GM23248 (cell line): ENCODE data around the gene SYTL4. TPM values are rescaled to one million over a fixed set of nuclear protein-coding genes. Genes with fewer than 3 reads are reported as not detected.

Source experiments
- DNase-seq: peaks from one replicate; pipeline ENCODE4 v3.0.0-alpha.2; 2015
- H2AFZ ChIP-seq: fragments of 200-600 bp; sonication (generic); 2 replicates; pipeline ENCODE4 v1.6.1; 2016; ENCODE audit warnings: antibody characterized with exemption
- H3F3A ChIP-seq: fragments of 200-600 bp; sonication (generic); 2 replicates; pipeline ENCODE4 v1.6.1; 2016; ENCODE audit warnings: mild to moderate bottlenecking, antibody characterized with exemption, mixed run types; ENCODE audit not compliant: insufficient read depth
- H3K27ac ChIP-seq: fragments of 200-600 bp; sonication (generic); 2 replicates; pipeline ENCODE4 v1.5.1; 2016; ENCODE audit warnings: mild to moderate bottlenecking
- H3K27me3 ChIP-seq: fragments of 200-600 bp; sonication (generic); replicated peaks from 2 replicates; pipeline ENCODE4 v1.6.1; 2016; ENCODE audit warnings: mild to moderate bottlenecking; ENCODE audit not compliant: insufficient read depth
- H3K36me3 ChIP-seq: fragments of 200-600 bp; sonication (generic); 2 replicates; pipeline ENCODE4 v1.6.1; 2016; ENCODE audit warnings: low read depth, mild to moderate bottlenecking
- H3K4me1 ChIP-seq: fragments of 200-600 bp; sonication (generic); 2 replicates; pipeline ENCODE4 v1.6.1; 2016; ENCODE audit warnings: mild to moderate bottlenecking; ENCODE audit not compliant: insufficient read depth
- H3K4me2 ChIP-seq: fragments of 200-600 bp; sonication (generic); one replicate; pipeline ENCODE4 v1.6.1; 2016; ENCODE audit warnings: mild to moderate bottlenecking; ENCODE audit not compliant: unreplicated experiment
- H3K4me3 ChIP-seq: fragments of 200-600 bp; sonication (generic); 2 replicates; pipeline ENCODE4 v1.5.1; 2016; ENCODE audit warnings: mild to moderate bottlenecking
- H3K79me2 ChIP-seq: fragments of 200-600 bp; sonication (generic); 2 replicates; pipeline ENCODE4 v1.6.1; 2016; ENCODE audit warnings: mild to moderate bottlenecking; ENCODE audit not compliant: insufficient read depth
- H3K9ac ChIP-seq: fragments of 200-600 bp; sonication (generic); 2 replicates; pipeline ENCODE4 v1.6.1; 2016; ENCODE audit warnings: mild to moderate bottlenecking
- H3K9me2 ChIP-seq: fragments of 200-600 bp; sonication (generic); 2 replicates; pipeline ENCODE4 v1.6.1; 2016; ENCODE audit warnings: mixed run types, mild to moderate bottlenecking, moderate library complexity; ENCODE audit not compliant: insufficient read depth
- H3K9me3 ChIP-seq: fragments of 200-600 bp; sonication (generic); one replicate; pipeline ENCODE4 v1.6.1; 2017; ENCODE audit warnings: low read depth
- H4K20me1 ChIP-seq: fragments of 200-600 bp; sonication (generic); 2 replicates; pipeline ENCODE4 v1.6.0; 2016; ENCODE audit not compliant: insufficient read depth
- EZH2 ChIP-seq: fragments of 200-600 bp; sonication (generic); IDR thresholded peaks from 2 replicates; pipeline ENCODE4 v1.6.1; 2018; ENCODE audit warnings: antibody characterized with exemption, mild to moderate bottlenecking; ENCODE audit not compliant: insufficient read depth, poor library complexity, severe bottlenecking
- EZH2phosphoT487 ChIP-seq: fragments of 200-600 bp; sonication (generic); IDR thresholded peaks from 2 replicates; pipeline ENCODE4 v1.6.1; 2018; ENCODE audit warnings: antibody characterized with exemption, moderate library complexity, mild to moderate bottlenecking, low read depth; ENCODE audit not compliant: insufficient read depth
- WGBS, 2 experiments: methylation state at CpG; one replicate each; pipeline ENCODE4 v1.1.6; 2015 to 2017; ENCODE audit warnings: low lambda C conversion rate in 2 of 2, low coverage in 1 of 2; ENCODE audit errors: missing lambda C conversion rate in 2 of 2; 5-methylcytosine and 5-hydroxymethylcytosine counted together
- in situ Hi-C: fragments of 300-500 bp; cut with MboI; formaldehyde crosslinking; loops from 2 replicates; pipeline ENCODE4 v1.15.0; 2020
- polyA plus RNA-seq: library from polyadenylated mRNA; unstranded; fragments of >200 nt; fragmentation: Nextera tagmentation; extraction: Ambion mirVana; gene quantifications from 2 replicates; pipeline ENCODE4 v1.2.1, GENCODE V29; 2016
- total RNA-seq: library from RNA; depleted of rRNA; stranded (reverse); fragments of >200 nt; shearing (Covaris generic); gene quantifications from 2 replicates; pipeline ENCODE4 v1.2.3, GENCODE V29; 2014

Gene SYTL4
- total and polyA plus RNA-seq, 2 experiments from 2014 or later, result 1.6 to 3.2 TPM

- no peaks in the 10 kb centered on the region for H3K9me3 ChIP-seq
- TF ChIP-seq EZH2, result no peak
- H3K9ac ChIP-seq, result no peak overlapping the region
- peak overlapping the region; percentile 100 for H3K27ac ChIP-seq
- H3K4me2 ChIP-seq, result no peak overlapping the region
- H4K20me1 ChIP-seq, result no peaks in the 10 kb centered on the region
- H3K4me1 ChIP-seq, result peaks cover 40% of the 10 kb centered on the region
- H3K36me3 ChIP-seq, result no peaks in the 10 kb centered on the region
- 89 to 100% methylated on average over 1 of the region's 1 CpG for WGBS, 2 experiments
- 0 out of 2 replicates have a peak, but pooled peaks cover 5% of the 10 kb centered on the region for H3K79me2 ChIP-seq
- in situ Hi-C loops, result no loop called here
- H3K4me3 ChIP-seq, result no peak overlapping the region
- DNase-seq, result no peak
- H2AFZ ChIP-seq, result no peak overlapping the region
- peaks cover 40% of the 10 kb centered on the region for H3F3A ChIP-seq
- H3K27me3 ChIP-seq, result no peaks in the 10 kb centered on the region
- H3K9me2 ChIP-seq, result no peaks in the 10 kb centered on the region
These were observed 81.1 kb downstream of the SYTL4 start for GRCh38 chrX:100650841-100651240.

- Histone ChIP-seq H3K4me1 (peaks cover 47% of the 10 kb centered on the region), H3K4me2 (peak overlapping the region; percentile 82), H3K9me3 (no peaks in the 10 kb centered on the region), H3K9ac (peak overlapping the region; percentile 89), H3K27ac (peak overlapping the region; percentile 100), H3K79me2 (0 out of 2 replicates have a peak, but pooled peaks cover 15% of the 10 kb centered on the region), H3K36me3 (no peaks in the 10 kb centered on the region), H3F3A (peaks cover 45% of the 10 kb centered on the region), H4K20me1 (no peaks in the 10 kb centered on the region), H3K9me2 (no peaks in the 10 kb centered on the region), H3K27me3 (no peaks in the 10 kb centered on the region), H2AFZ (peak overlapping the region; percentile 77), H3K4me3 (peak overlapping the region; percentile 67)
- 0 to 1% methylated on average over 10 to 12 of the region's 12 CpGs for WGBS, 2 experiments
- DNase-seq, result peak; percentile 90
- no peak for TF ChIP-seq EZH2phosphoT487
- no peak for TF ChIP-seq EZH2
- in situ Hi-C loops, result no loop called here
These were observed 82.2 kb downstream of the SYTL4 start for GRCh38 chrX:100649550-100650356.

- Histone ChIP-seq H3K27me3 (no peaks in the 10 kb centered on the region), H3K36me3 (no peaks in the 10 kb centered on the region), H3K4me2 (peak overlapping the region; percentile 82), H3K9ac (peak overlapping the region; percentile 89), H3K4me3 (peak overlapping the region; percentile 67), H3K9me2 (no peaks in the 10 kb centered on the region), H3K79me2 (0 out of 2 replicates have a peak, but pooled peaks cover 19% of the 10 kb centered on the region), H3K9me3 (no peaks in the 10 kb centered on the region), H4K20me1 (no peaks in the 10 kb centered on the region), H2AFZ (peak overlapping the region; percentile 58), H3K4me1 (peaks cover 48% of the 10 kb centered on the region), H3K27ac (peak overlapping the region; percentile 100), H3F3A (peaks cover 51% of the 10 kb centered on the region)
- TF ChIP-seq EZH2 (no peak), EZH2phosphoT487 (no peak)
- 5 to 9% methylated on average over 6 to 8 of the region's 8 CpGs for WGBS, 2 experiments
- peak; percentile 79 for DNase-seq
- in situ Hi-C loops, result no loop called here
These were observed 83.2 kb downstream of the SYTL4 start for GRCh38 chrX:100648458-100649417.

GRCh38 chrX:100647739-100648138 lies 84.2 kb downstream of the SYTL4 start:
- in situ Hi-C loops, result no loop called here
- Histone ChIP-seq H3K4me3 (no peak overlapping the region; the same call in 1 of the 2 replicates), H3K4me1 (peaks cover 54% of the 10 kb centered on the region)

More at GRCh38 chrX:100647739-100648138, 84.2 kb downstream of the SYTL4 start:
- Histone ChIP-seq H4K20me1 (no peaks in the 10 kb centered on the region), H3K9me3 (no peaks in the 10 kb centered on the region), H3K9ac (peak overlapping the region; percentile 89), H2AFZ (no peak overlapping the region), H3K27ac (peak overlapping the region; percentile 100), H3K27me3 (no peaks in the 10 kb centered on the region), H3K4me2 (peak overlapping the region; percentile 82), H3K9me2 (no peaks in the 10 kb centered on the region), H3K79me2 (0 out of 2 replicates have a peak, but pooled peaks cover 19% of the 10 kb centered on the region), H3K36me3 (no peaks in the 10 kb centered on the region), H3F3A (peaks cover 56% of the 10 kb centered on the region)
- no peak for TF ChIP-seq EZH2phosphoT487
- DNase-seq, result peak; percentile 20
- 49 to 61% methylated on average over 2 of the region's 2 CpGs for WGBS, 2 experiments
